Stimulated activated CD8-positive, alpha-beta memory T cell treated with anti-CD3 and anti-CD28 coated beads, Interleukin-15, amount 100 ng/mL, for 1 hour (primary cell): ENCODE measurements around the gene AGXT2.
"Not testable (repeated sequence)": the region's sequence is repeated elsewhere in the genome, so short reads cannot be mapped to it uniquely, and the experiment has no call there.

Source experiments
- DNase-seq: peaks from one replicate; pipeline ENCODE4 v3.0.0-alpha.2; 2020; ENCODE audit warnings: low read depth

AGXT2 gene

GRCh38 chr5:35012796-35013195 is 35.0 kb downstream of the AGXT2 start:
- DNase-seq = no peak

GRCh38 chr5:35012365-35012764 is 35.4 kb downstream of the AGXT2 start:
- no peak for DNase-seq

- no peak for DNase-seq
These were observed 37.1 kb downstream of the AGXT2 start for GRCh38 chr5:35010676-35011075.

GRCh38 chr5:35009657-35010056 is 38.1 kb downstream of the AGXT2 start:
- DNase-seq = no peak

- no peak for DNase-seq
These were observed 38.7 kb downstream of the AGXT2 start for GRCh38 chr5:35009019-35009418.

- DNase-seq = no peak
These were observed 43.0 kb downstream of the AGXT2 start for GRCh38 chr5:35004771-35005170.

GRCh38 chr5:35004200-35004599 is 43.5 kb downstream of the AGXT2 start:
- no peak for DNase-seq

- peak; percentile 9 for DNase-seq
These were observed 44.5 kb downstream of the AGXT2 start for GRCh38 chr5:35003018-35003957.

- DNase-seq = no peak
These were observed 45.3 kb downstream of the AGXT2 start for GRCh38 chr5:35002459-35002858.

- no peak for DNase-seq
These were observed 45.9 kb downstream of the AGXT2 start for GRCh38 chr5:35001842-35002241.

- no peak for DNase-seq
These were observed 49.5 kb downstream of the AGXT2 start for GRCh38 chr5:34998058-34998789.

- no peak for DNase-seq
These were observed 51.5 kb downstream of the AGXT2 start for GRCh38 chr5:34996261-34996660.

- DNase-seq = no peak
These were observed 53.8 kb downstream of the AGXT2 start for GRCh38 chr5:34993951-34994350.

GRCh38 chr5:34991486-34992238 is 56.1 kb downstream of the AGXT2 start:
- DNase-seq = no peak

- DNase-seq = no peak
These were observed 60.8 kb downstream of the AGXT2 start for GRCh38 chr5:34986965-34987364.

- no peak for DNase-seq
These were observed 64.9 kb downstream of the AGXT2 start for GRCh38 chr5:34982823-34983222.

- no peak for DNase-seq
These were observed 69.1 kb downstream of the AGXT2 start for GRCh38 chr5:34978681-34979080.

- no peak for DNase-seq
These were observed 69.7 kb downstream of the AGXT2 start for GRCh38 chr5:34977934-34978613.

GRCh38 chr5:34976347-34976746 is 71.4 kb downstream of the AGXT2 start:
- no peak for DNase-seq

GRCh38 chr5:34971655-34972054 is 76.1 kb downstream of the AGXT2 start:
- DNase-seq = not testable (repeated sequence)

GRCh38 chr5:34970552-34970951 is 77.2 kb downstream of the AGXT2 start:
- DNase-seq = no peak

- no peak for DNase-seq
These were observed 79.5 kb downstream of the AGXT2 start for GRCh38 chr5:34968258-34968657.
